ENCODE measurements around the gene HTR3D.
A peak's percentile ranks its signal among the peaks of the same experiment; 100 is the strongest.

Gene HTR3D

GRCh38 chr3:184039414-184039813 is 7.9 kb downstream of the HTR3D start:
- H3K4me3 ChIP-seq (ENCODE audit: low read depth, low read length) = no peak overlapping the region
- peak; percentile 24 for DNase-seq (ENCODE audit: low read depth)
- TF ChIP-seq MAX (IDR thresholded peaks at IDR 0.05; ENCODE audit: low read depth, low read length) (no peak), POLR2A (IDR thresholded peaks at IDR 0.05; ENCODE audit: extremely low read depth, insufficient read length) (no peak), MYC (IDR thresholded peaks at IDR 0.05; ENCODE audit: low read depth, low read length) (no peak), CTCF (IDR thresholded peaks at IDR 0.05; ENCODE audit: low read depth, low read length) (no peak)

GRCh38 chr3:184040010-184040409 is 8.5 kb downstream of the HTR3D start:
- peak; percentile 28 for DNase-seq (ENCODE audit: low read depth)

GRCh38 chr3:184042617-184043016 is 11.1 kb downstream of the HTR3D start:
- no peak for DNase-seq (ENCODE audit: low read depth)
- no peak overlapping the region for H3K4me3 ChIP-seq (ENCODE audit: low read depth, low read length)
- TF ChIP-seq CTCF (IDR thresholded peaks at IDR 0.05; ENCODE audit: low read depth, low read length) (no peak), POLR2A (IDR thresholded peaks at IDR 0.05; ENCODE audit: extremely low read depth, insufficient read length) (no peak), MAX (IDR thresholded peaks at IDR 0.05; ENCODE audit: low read depth, low read length) (no peak), MYC (IDR thresholded peaks at IDR 0.05; ENCODE audit: low read depth, low read length) (no peak)

More at GRCh38 chr3:184040010-184040409, 8.5 kb downstream of the HTR3D start:
- no peak for TF ChIP-seq MYC (IDR thresholded peaks at IDR 0.05; ENCODE audit: low read depth, low read length)
- peak; percentile 33 for TF ChIP-seq CTCF (IDR thresholded peaks at IDR 0.05; ENCODE audit: low read depth, low read length)
- no peak overlapping the region for H3K4me3 ChIP-seq (ENCODE audit: low read depth, low read length)

GRCh38 chr3:184045995-184046394 is 14.5 kb downstream of the HTR3D start:
- TF ChIP-seq MYC (IDR thresholded peaks at IDR 0.05; ENCODE audit: low read depth, low read length) (no peak), MAX (IDR thresholded peaks at IDR 0.05; ENCODE audit: low read depth, low read length) (no peak), CTCF (IDR thresholded peaks at IDR 0.05; ENCODE audit: low read depth, low read length) (no peak), POLR2A (IDR thresholded peaks at IDR 0.05; ENCODE audit: extremely low read depth, insufficient read length) (no peak)
- no peak for DNase-seq (ENCODE audit: low read depth)
- no peak overlapping the region for H3K4me3 ChIP-seq (ENCODE audit: low read depth, low read length)

- peak; percentile 15 for DNase-seq (ENCODE audit: low read depth)
- H3K4me3 ChIP-seq (ENCODE audit: low read depth, low read length) = no peak overlapping the region
- TF ChIP-seq MYC (IDR thresholded peaks at IDR 0.05; ENCODE audit: low read depth, low read length) = no peak
- no peak for TF ChIP-seq MAX (IDR thresholded peaks at IDR 0.05; ENCODE audit: low read depth, low read length)
- TF ChIP-seq CTCF (IDR thresholded peaks at IDR 0.05; ENCODE audit: low read depth, low read length) = no peak
- TF ChIP-seq POLR2A (IDR thresholded peaks at IDR 0.05; ENCODE audit: extremely low read depth, insufficient read length) = no peak
Measured at GRCh38 chr3:184050217-184050847, 18.8 kb downstream of the HTR3D start.

GRCh38 chr3:184052767-184053166 is 21.2 kb downstream of the HTR3D start, which contains the start of gene HTR3C:
Gene HTR3C, plus strand, starts transcription at chr3:184053047. Its CDS starts 34 bp downstream, at chr3:184053081.
- DNase-seq (ENCODE audit: low read depth) = no peak
- TF ChIP-seq CTCF (IDR thresholded peaks at IDR 0.05; ENCODE audit: low read depth, low read length) (no peak), MAX (IDR thresholded peaks at IDR 0.05; ENCODE audit: low read depth, low read length) (no peak), MYC (IDR thresholded peaks at IDR 0.05; ENCODE audit: low read depth, low read length) (no peak), POLR2A (IDR thresholded peaks at IDR 0.05; ENCODE audit: extremely low read depth, insufficient read length) (no peak)
- H3K4me3 ChIP-seq (ENCODE audit: low read depth, low read length) = no peak within 1 kb of the TSS
